ENCODE results near the gene RBM15.
A peak's percentile ranks its signal among the peaks of the same experiment; 100 is the strongest.

The RBM15 gene

DNA sequence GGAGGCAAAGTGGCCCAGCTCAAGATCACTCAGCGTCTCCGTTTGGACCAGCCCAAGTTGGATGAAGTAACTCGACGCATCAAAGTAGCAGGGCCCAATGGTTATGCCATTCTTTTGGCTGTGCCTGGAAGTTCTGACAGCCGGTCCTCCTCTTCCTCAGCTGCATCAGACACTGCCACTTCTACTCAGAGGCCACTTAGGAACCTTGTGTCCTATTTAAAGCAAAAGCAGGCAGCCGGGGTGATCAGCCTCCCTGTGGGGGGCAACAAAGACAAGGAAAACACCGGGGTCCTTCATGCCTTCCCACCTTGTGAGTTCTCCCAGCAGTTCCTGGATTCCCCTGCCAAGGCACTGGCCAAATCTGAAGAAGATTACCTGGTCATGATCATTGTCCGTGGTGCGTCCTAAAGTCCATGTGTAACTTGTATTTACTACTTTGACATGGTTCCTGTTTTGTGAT, 2.7 kb downstream of the RBM15 start:
- TF ChIP-seq CTCF (IDR thresholded peaks at IDR 0.05): no peak
- Histone ChIP-seq H3K27ac (no peak overlapping the region), H3K4me3 (peak overlapping the region; percentile 92)
- no peak for DNase-seq (ENCODE audit: low spot score)

GRCh38 chr1:110343249-110343648, 4.1 kb downstream of the RBM15 start:
- DNase-seq (ENCODE audit: low spot score): no peak

GRCh38 chr1:110344152-110344551, 5.0 kb downstream of the RBM15 start:
- H3K27ac ChIP-seq: no peak overlapping the region
- H3K4me3 ChIP-seq: no peak overlapping the region
- TF ChIP-seq CTCF (IDR thresholded peaks at IDR 0.05): no peak
- no peak for DNase-seq (ENCODE audit: low spot score)

More at GRCh38 chr1:110343249-110343648, 4.1 kb downstream of the RBM15 start:
- no peak overlapping the region for H3K27ac ChIP-seq
- H3K4me3 ChIP-seq: peak overlapping the region; percentile 38
- no peak for TF ChIP-seq CTCF (IDR thresholded peaks at IDR 0.05)

GRCh38 chr1:110345480-110345879, 6.3 kb downstream of the RBM15 start:
- no peak for TF ChIP-seq CTCF (IDR thresholded peaks at IDR 0.05)
- no peak for DNase-seq (ENCODE audit: low spot score)
- Histone ChIP-seq H3K4me3 (no peak overlapping the region), H3K27ac (no peak overlapping the region)

GRCh38 chr1:110346690-110347089, 7.5 kb downstream of the RBM15 start:
- no peak for DNase-seq (ENCODE audit: low spot score)

DNA sequence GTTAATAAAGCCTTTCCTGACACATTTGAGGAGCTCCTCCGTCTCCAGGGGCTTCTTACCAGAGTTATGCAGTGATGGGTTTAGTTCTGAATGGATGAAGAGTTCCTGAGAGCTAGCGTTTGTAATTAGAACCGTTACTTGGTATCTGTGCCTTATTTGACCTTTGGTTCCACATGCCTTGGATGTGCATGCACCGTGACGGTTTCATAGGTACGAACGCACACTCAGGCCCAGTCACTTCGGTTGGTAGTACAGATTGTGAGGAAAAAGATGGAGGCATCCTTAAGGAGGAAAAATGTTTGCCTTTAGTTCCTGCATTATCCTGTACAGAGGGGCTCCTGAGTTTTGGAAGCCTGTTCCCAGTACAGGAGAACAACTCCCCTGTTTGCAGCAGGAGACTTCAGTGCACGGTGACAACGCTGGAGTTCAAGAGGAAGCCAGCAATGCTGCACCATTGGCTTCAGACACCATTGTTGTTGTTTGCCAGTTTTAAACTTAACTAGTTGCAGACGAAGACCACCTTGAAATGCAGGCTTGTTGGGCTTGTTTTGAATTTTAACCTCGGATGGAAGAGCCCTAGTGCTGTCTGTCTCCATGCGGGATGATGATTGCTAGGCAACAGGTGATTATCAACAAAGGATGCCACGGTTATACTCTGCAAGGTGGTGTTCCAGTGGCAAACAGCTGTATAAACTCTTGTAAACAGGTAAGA, 8.2 kb downstream of the RBM15 start:
- Histone ChIP-seq H3K27ac (no peak overlapping the region), H3K4me3 (peak overlapping the region; percentile 4)
- no peak for TF ChIP-seq CTCF (IDR thresholded peaks at IDR 0.05)
- no peak for DNase-seq (ENCODE audit: low spot score)

More at GRCh38 chr1:110346690-110347089, 7.5 kb downstream of the RBM15 start:
- no peak for TF ChIP-seq CTCF (IDR thresholded peaks at IDR 0.05)
- Histone ChIP-seq H3K27ac (no peak overlapping the region), H3K4me3 (no peak overlapping the region)

DNA sequence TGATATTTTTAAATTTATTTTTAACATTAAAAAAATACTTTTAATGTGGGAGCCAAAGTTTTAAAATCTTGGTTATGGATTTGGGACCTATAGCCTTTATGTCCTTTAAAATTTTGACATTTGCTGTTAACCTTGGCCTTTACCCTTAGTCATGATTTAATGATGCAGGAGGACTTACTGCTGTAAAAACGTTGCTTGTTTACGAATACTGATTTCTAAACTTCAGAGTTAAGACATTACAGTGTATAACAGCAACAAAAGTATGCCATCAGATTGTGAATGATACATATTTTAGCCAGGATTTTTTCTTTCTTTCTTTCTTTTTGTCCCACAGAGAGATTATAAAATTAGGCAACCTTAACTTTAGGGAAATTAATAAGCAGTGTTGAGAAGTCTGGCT, 8.9 kb downstream of the RBM15 start:
- H3K27ac ChIP-seq: no peak overlapping the region
- no peak for DNase-seq (ENCODE audit: low spot score)
- TF ChIP-seq CTCF (IDR thresholded peaks at IDR 0.05): no peak

More for the DNA sequence above, 8.9 kb downstream of the RBM15 start:
- no peak overlapping the region for H3K4me3 ChIP-seq
